Heart right ventricle (tissue), 16 donors: ENCODE data around the gene ASCL3. TPM values are rescaled to one million over a fixed set of nuclear protein-coding genes. Genes with fewer than 3 reads are reported as not detected.
A peak's percentile ranks its signal among the peaks of the same experiment; 100 is the strongest.

Experiments
- ATAC-seq, 8 donors: fragments of 200-7000 bp; cut with Tn5 transposase; one replicate each; pipeline ENCODE4 v1.9.1; 2020; ENCODE audit warnings: mild to moderate bottlenecking in 8 of 8, moderate library complexity in 8 of 8, moderate number of reproducible peaks in 1 of 8
- DNase-seq, 2 donors: peaks; one replicate each; pipeline ENCODE4 v3.0.0-alpha.2; 2020
- H3K27ac ChIP-seq, 10 donors: fragments of 200-600 bp; sonication (generic) in 2 of 10; one replicate each; pipeline versions ENCODE4 v1.5.0 to v1.8.0; 2020 to 2022; ENCODE audit warnings: mild to moderate bottlenecking in 3 of 10
- H3K27me3 ChIP-seq, 7 donors: fragments of 200-600 bp; one replicate each; pipeline ENCODE4 v1.8.0; 2021 to 2022; ENCODE audit warnings: mild to moderate bottlenecking in 2 of 7
- H3K36me3 ChIP-seq, 9 donors: fragments of 200-600 bp; sonication (generic) in 1 of 9; one replicate each; pipeline versions ENCODE4 v1.5.0 to v1.8.0; 2020 to 2022; ENCODE audit warnings: mild to moderate bottlenecking in 2 of 9
- H3K4me1 ChIP-seq, 9 donors: fragments of 200-600 bp; sonication (generic) in 1 of 9; one replicate each; pipeline versions ENCODE4 v1.5.0 to v1.8.0; 2020 to 2022; ENCODE audit warnings: mild to moderate bottlenecking in 4 of 9
- H3K4me3 ChIP-seq, 10 donors: fragments of 200-600 bp; sonication (generic) in 2 of 10; one replicate each; pipeline versions ENCODE4 v1.5.0 to v1.8.0; 2020 to 2022; ENCODE audit warnings: mild to moderate bottlenecking in 7 of 10, moderate library complexity in 2 of 10
- H3K9me3 ChIP-seq, 11 donors: fragments of 200-600 bp in 10 of 11; sonication (generic) in 2 of 11; one replicate each; pipeline versions ENCODE4 v1.5.0 to v1.8.0; 2013 to 2022; ENCODE audit warnings: mild to moderate bottlenecking in 2 of 11, control low read depth in 1 of 11, moderate library complexity in 1 of 11
- WGBS, 2 donors: extraction: QIAGEN DNeasy Blood & Tissue Kit; methylation state at CpG; one replicate each; pipeline ENCODE4 v1.1.7; 2013; ENCODE audit warnings: inconsistent platforms in 1 of 2; 5-methylcytosine and 5-hydroxymethylcytosine counted together
- intact Hi-C, 10 donors: fragments of 100-400 bp; cut with DNase I; formaldehyde crosslinking; loops; one replicate each; pipeline versions ENCODE4 v1.11.1 to v1.14.2; 2022
- polyA plus RNA-seq, 2 donors: library from polyadenylated mRNA; stranded (reverse); fragments of 200-250 nt; gene quantifications; one replicate each; pipeline ENCODE4 v1.2.3, GENCODE V29; 2013
- total RNA-seq, 10 donors: library from RNA; stranded (reverse); fragmentation: NEBNext Ultra II Directional in 3 of 10; extraction: Animal tissue kit (Norgen Biotek cat#: 25700) in 3 of 10; gene quantifications; one replicate each; pipeline versions ENCODE4 v1.2.1 to v1.2.4, GENCODE V29; 2021 to 2023
- TF ChIP-seq, protein P1 (sequence below), 9 donors: fragments of 200-600 bp; sonication (generic) in 2 of 9; IDR thresholded peaks; one replicate each; pipeline versions ENCODE4 v1.5.0 to v1.8.0; 2021 to 2022; ENCODE audit warnings: antibody characterized with exemption in 9 of 9, mild to moderate bottlenecking in 5 of 9, moderate library complexity in 1 of 9
- donor health status: Arrhythmogenic right ventricular cardiomyopathy.
- donor health status: ischemic (EF 13 %, LVEDD 7.1; RV severe dilation, severe dysfunction).
- donor health status: healthy with polysubstance abuse.
- donor health status: DM: no; HTN: yes; CAD: no.
- donor health status: DM: no; HTN: no; CAD: no.
- donor health status: ischemic (EF 25% LVEDD 6.9; RV normal size, moderate dysfunction).
- donor health status: ischemic (EF 25% LVEDD 5.7; RV mildly dilated, moderate dysfunction).
- donor health status: healthy.
- donor health status: DM: yes; HTN: yes; CAD: no.
- donor health status: Ischemic cardiomyopathy.
- donor health status: ischemic (EF 35%, LVEDD 5.7; RV mildly dilated, moderate dysfunction).
- donor health status: nonischemic (EF 11% LVEDD 7.7; RV severe dilation, severe dysfunction).
- donor health status: DM: yes; HTN: yes; CAD: no.
- donor health status: PGD.
- donor health status: ischemic (EF 29% LVEDD 5.4; RV normal size, mild dysfunction).
- donor health status: nonischemic (EF 23%, LVEDD 6.1; RV moderate dilation, normal function).

ASCL3 gene
- total and polyA plus RNA-seq, 12 donors: not detected

DNA sequence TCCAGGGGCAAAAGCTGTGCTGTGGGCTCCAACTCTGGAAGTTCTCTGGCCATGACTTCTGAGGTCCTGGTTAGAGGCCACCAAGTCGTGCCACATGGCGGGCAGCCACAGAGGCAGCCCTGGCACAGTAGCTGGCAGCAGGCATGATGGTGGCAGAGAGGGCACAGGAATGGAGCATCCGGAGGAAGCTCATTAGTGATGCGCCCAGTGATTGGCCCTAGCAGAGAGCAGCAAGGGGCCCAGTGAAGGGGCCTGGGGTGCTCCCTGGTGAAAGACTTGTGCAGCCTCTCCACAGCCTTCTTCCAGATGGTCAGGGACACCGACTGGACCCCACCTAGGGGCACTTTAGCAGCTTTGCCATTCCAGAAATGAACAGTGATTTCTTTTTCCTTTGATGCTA is 17.1 kb downstream of the ASCL3 start:
- 93 to 94% methylated on average over 5 of the region's 5 CpGs for WGBS, 2 donors
- TF ChIP-seq, protein P1, sequence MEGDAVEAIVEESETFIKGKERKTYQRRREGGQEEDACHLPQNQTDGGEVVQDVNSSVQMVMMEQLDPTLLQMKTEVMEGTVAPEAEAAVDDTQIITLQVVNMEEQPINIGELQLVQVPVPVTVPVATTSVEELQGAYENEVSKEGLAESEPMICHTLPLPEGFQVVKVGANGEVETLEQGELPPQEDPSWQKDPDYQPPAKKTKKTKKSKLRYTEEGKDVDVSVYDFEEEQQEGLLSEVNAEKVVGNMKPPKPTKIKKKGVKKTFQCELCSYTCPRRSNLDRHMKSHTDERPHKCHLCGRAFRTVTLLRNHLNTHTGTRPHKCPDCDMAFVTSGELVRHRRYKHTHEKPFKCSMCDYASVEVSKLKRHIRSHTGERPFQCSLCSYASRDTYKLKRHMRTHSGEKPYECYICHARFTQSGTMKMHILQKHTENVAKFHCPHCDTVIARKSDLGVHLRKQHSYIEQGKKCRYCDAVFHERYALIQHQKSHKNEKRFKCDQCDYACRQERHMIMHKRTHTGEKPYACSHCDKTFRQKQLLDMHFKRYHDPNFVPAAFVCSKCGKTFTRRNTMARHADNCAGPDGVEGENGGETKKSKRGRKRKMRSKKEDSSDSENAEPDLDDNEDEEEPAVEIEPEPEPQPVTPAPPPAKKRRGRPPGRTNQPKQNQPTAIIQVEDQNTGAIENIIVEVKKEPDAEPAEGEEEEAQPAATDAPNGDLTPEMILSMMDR (IDR thresholded peaks at IDR 0.05): no peak
- ATAC-seq (no peak), DNase-seq (no peak)
- no peak overlapping the region for H3K27ac ChIP-seq
- no peaks in the 10 kb centered on the region for H3K4me1 ChIP-seq
- no peaks in the 10 kb centered on the region for H3K27me3 ChIP-seq
- intact Hi-C loops: no loop called here
- H3K4me3 ChIP-seq: no peak overlapping the region
- peaks cover 0 to 44% (median 9%) of the 10 kb centered on the region in 9 donors for H3K36me3 ChIP-seq
- no peaks in the 10 kb centered on the region for H3K9me3 ChIP-seq

DNA sequence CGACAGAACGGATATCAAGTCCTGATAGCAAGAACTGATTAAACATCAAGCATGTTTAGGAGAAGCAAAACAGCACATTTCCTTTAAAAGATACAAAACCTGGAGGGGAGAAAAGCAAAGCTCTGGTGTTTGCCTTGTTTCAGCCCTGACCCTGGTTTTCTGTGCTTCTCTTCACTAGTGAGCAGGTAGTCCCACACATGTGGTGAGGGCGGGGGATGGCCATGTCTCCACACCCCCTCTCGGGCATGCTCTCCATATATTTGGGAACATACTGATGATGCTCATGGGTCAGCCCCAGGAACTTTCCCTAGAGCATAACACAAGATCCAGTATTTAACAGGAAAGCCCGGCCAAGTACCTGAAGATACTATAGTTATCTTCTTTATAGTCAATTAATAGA is 20.1 kb downstream of the ASCL3 start:
- no peak for ATAC-seq
- H3K36me3 ChIP-seq: peaks cover 0 to 74% (median 35%) of the 10 kb centered on the region in 9 donors
- 82 to 84% methylated on average over 5 of the region's 5 CpGs for WGBS, 2 donors

DNA sequence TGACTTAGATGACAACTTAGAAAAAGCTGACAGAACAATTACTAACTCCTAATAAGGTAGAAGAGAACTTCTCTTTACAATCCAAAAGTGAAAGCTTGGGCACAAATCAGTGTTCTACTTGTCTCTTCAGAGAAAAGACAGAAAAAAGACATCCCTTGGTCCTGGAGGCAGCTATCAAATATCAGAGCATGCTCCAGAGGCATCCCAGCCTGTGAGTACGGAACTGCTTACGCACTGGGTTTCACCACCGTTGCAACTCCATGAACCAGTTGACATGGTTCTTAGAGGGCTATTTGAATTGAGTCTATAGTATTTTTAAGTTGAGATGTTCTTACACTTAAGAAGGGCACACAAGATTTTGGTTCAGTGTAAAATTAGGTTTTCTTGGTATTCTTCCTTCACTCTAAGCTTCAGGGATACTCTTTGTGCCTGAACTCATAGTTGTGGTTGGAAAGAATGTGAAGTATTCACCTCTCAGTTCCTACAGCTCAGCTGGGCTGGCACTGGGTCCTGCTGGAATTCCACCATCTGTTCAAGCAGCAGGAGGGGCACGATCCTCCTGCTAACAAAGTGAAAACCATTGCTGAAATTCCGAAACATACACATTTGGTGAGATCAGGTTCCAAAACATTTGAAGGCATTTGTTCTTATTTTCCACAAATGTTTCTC is 25.5 kb downstream of the ASCL3 start:
- peaks cover 0 to 40% (median 28%) of the 10 kb centered on the region in 9 donors for H3K4me1 ChIP-seq
- H3K36me3 ChIP-seq: peaks cover 0 to 76% (median 30%) of the 10 kb centered on the region in 9 donors
- 56 to 68% methylated on average over 5 of the region's 5 CpGs for WGBS, 2 donors
- peak overlapping the region in 6 of 10 donors; percentile 4 to 74 (median 36) for H3K27ac ChIP-seq
- H3K4me3 ChIP-seq: peak overlapping the region in 1 of 10 donors; percentile 21
- no peaks in the 10 kb centered on the region for H3K27me3 ChIP-seq
- intact Hi-C loops: loop anchor here in 5 of 10 donors (5.0 to 10.0 kb wide), 6 partner anchors 40 to 232 kb away; partner anchors contain the start of genes RPL27A (in 1 of the 5), TMEM9B (in 1 of the 5) and TRIM66 (in 1 of the 5)
- H3K9me3 ChIP-seq: no peaks in the 10 kb centered on the region
- DNase-seq (no peak), ATAC-seq (peak in 5 of 8 donors; percentile 49 to 64 (median 58))
- TF ChIP-seq, protein P1 (IDR thresholded peaks at IDR 0.05): no peak

More for the DNA sequence above, 20.1 kb downstream of the ASCL3 start:
- no peak overlapping the region for H3K27ac ChIP-seq
- DNase-seq: no peak
- no peak overlapping the region for H3K4me3 ChIP-seq
- peaks cover 0 to 3% (median 0%) of the 10 kb centered on the region in 9 donors for H3K4me1 ChIP-seq
- no peaks in the 10 kb centered on the region for H3K27me3 ChIP-seq
- TF ChIP-seq, protein P1 (IDR thresholded peaks at IDR 0.05): no peak
- intact Hi-C loops: no loop called here
- H3K9me3 ChIP-seq: no peaks in the 10 kb centered on the region

DNA sequence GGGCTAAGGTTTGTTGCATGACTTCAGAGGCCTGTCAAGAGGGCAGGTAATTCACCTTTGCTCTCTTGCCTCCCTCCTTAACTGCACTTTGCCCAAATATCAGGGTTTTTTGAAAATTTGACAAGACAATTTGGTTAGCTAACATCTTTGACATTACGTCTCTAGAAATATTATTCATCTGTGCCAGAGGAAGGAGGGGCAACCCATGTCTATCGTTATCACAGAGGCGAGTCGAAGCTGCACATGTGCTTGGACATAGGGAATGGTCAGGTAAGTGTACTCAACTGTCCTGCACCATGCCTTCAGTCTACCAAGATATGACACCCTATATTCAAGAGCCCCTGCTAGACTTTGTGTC is 28.2 kb downstream of the ASCL3 start:
- peak overlapping the region in 8 of 10 donors; percentile 33 to 76 (median 52) for H3K27ac ChIP-seq
- peaks cover 0 to 53% (median 35%) of the 10 kb centered on the region in 9 donors for H3K4me1 ChIP-seq

More for the DNA sequence above, 28.2 kb downstream of the ASCL3 start:
- H3K9me3 ChIP-seq: no peaks in the 10 kb centered on the region
- TF ChIP-seq, protein P1 (IDR thresholded peaks at IDR 0.05): peak in 1 of 9 donors; percentile 1
- WGBS, 2 donors: 40 to 43% methylated on average over 4 of the region's 4 CpGs
- H3K4me3 ChIP-seq: peak overlapping the region in 6 of 10 donors; percentile 6 to 32 (median 22)
- ATAC-seq (no peak), DNase-seq (no peak)
- no peaks in the 10 kb centered on the region for H3K27me3 ChIP-seq
- intact Hi-C loops: loop anchor here in 7 of 10 donors (5.0 to 10.0 kb wide), 12 partner anchors 42 to 237 kb away; partner anchors contain the start of genes TMEM9B (in 3 of the 7), RPL27A (in 2 of the 7) and TRIM66 (in 2 of the 7)
- peaks cover 0 to 50% (median 16%) of the 10 kb centered on the region in 9 donors for H3K36me3 ChIP-seq
